Smooth muscle cell of the brain vasculature (primary cell): ENCODE results near the gene FXR2.

Source experiments
- DNase-seq: peaks from one replicate; pipeline ENCODE4 v3.0.0-alpha.2; 2012; ENCODE audit warnings: low read depth, low spot score

Gene FXR2

DNA sequence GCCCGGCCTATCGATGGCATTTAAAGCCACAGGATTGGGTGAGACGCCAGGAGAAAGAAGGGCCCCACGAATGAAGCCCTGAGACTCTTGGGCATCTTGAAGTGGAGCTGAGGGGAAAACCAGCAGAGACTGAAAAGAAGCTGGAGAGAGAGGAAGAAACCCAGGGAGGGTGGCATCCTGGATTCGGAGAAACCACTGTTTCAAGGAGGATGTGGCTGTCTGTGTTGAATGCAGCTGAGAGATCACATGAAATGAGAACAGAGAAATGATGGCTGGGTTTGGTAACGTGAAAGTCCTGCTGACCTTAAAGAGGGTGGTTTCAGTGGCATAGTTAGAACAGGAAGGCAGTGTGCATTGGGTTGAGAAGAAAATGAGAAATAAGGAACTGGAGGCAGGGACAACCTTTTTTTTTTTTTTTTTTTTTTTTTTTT is 62.1 kb downstream of the FXR2 start:
- DNase-seq, result no peak

DNA sequence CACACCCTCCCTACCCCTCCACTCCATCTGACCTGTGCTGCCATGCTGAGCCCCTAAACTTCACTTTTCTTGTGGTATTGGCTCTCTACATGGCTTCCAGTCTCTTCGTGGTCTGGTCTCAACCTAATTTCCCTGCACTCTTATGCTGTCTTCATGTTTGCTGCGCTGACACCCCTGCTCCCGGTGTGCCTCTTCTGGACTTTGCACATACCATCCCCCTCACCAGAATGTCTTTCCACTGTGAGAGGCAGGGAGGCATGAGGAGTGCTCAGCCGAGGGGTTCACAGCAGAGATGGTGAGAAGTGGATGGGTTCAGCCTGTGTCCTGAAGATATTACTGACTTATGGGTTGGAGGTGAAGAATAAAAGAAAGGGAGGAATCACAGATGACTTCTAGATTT is 63.3 kb downstream of the FXR2 start:
- no peak for DNase-seq

- no peak for DNase-seq
Measured at GRCh38 chr17:7550344-7550743, 64.4 kb downstream of the FXR2 start.

GRCh38 chr17:7549401-7550055 is 65.2 kb downstream of the FXR2 start:
- no peak for DNase-seq

- no peak for DNase-seq
Measured at GRCh38 chr17:7548585-7549400, 65.9 kb downstream of the FXR2 start, which contains the start of gene TNFSF12. TSS of gene TNFSF12 (plus strand) at chr17:7549058. CDS start at chr17:7549154, 96 bp downstream.

DNA sequence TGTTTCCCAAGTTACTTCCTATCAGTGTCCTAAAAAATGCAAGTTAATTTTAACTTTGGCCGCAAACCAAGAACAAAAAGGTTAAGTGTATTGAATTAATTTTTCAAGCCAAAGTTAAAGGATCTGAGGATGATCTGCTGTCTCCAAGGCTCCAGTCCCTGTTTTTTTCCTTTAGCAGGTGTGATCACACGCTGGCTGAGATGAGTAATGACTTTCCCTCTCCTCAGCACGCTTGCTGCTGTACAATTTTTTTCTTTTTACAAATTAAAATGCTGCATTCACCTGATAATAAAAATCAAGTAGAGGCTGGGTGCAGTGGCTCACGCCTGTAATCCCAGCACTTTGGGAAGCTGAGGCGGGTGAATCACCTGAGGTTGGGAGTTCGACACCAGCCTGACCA is 69.8 kb downstream of the FXR2 start:
- no peak for DNase-seq
